SK-N-SH (cell line): ENCODE data around the gene ADGRD2.

Experiments
- EP300 ChIP-seq, 2 experiments: IDR thresholded peaks; 2 replicates each; pipeline versions ENCODE4 v1.4.0 to v1.6.1; 2012; ENCODE audit warnings: borderline replicate concordance in 1 of 2, low read depth in 1 of 2, low read length in 1 of 2
- POLR2AphosphoS5 ChIP-seq: IDR thresholded peaks from 2 replicates; pipeline ENCODE4 v1.6.1; 2012; ENCODE audit warnings: low read depth, low read length
- RFX5 ChIP-seq: IDR thresholded peaks from 2 replicates; pipeline ENCODE4 v1.6.1; 2012; ENCODE audit warnings: mild to moderate bottlenecking, improper control_type of control experiment, low read length
- SMC3 ChIP-seq: IDR thresholded peaks from 2 replicates; pipeline ENCODE4 v1.6.1; 2012; ENCODE audit warnings: low read depth, low read length, improper control_type of control experiment
- TF ChIP-seq, protein P1 (sequence below): IDR thresholded peaks from 2 replicates; pipeline ENCODE4 v1.6.1; 2012; ENCODE audit warnings: mild to moderate bottlenecking, low read depth, low read length, moderate library complexity
- TF ChIP-seq, protein P2 (sequence below): fragments of 200-600 bp; sonication (generic); IDR thresholded peaks from 2 replicates; pipeline ENCODE4 v1.6.1; 2017; ENCODE audit warnings: antibody characterized with exemption, mild to moderate bottlenecking, moderate library complexity

GRCh38 chr9:124485936-124486335 is 35.7 kb downstream of the ADGRD2 start:
- TF ChIP-seq, protein P1, sequence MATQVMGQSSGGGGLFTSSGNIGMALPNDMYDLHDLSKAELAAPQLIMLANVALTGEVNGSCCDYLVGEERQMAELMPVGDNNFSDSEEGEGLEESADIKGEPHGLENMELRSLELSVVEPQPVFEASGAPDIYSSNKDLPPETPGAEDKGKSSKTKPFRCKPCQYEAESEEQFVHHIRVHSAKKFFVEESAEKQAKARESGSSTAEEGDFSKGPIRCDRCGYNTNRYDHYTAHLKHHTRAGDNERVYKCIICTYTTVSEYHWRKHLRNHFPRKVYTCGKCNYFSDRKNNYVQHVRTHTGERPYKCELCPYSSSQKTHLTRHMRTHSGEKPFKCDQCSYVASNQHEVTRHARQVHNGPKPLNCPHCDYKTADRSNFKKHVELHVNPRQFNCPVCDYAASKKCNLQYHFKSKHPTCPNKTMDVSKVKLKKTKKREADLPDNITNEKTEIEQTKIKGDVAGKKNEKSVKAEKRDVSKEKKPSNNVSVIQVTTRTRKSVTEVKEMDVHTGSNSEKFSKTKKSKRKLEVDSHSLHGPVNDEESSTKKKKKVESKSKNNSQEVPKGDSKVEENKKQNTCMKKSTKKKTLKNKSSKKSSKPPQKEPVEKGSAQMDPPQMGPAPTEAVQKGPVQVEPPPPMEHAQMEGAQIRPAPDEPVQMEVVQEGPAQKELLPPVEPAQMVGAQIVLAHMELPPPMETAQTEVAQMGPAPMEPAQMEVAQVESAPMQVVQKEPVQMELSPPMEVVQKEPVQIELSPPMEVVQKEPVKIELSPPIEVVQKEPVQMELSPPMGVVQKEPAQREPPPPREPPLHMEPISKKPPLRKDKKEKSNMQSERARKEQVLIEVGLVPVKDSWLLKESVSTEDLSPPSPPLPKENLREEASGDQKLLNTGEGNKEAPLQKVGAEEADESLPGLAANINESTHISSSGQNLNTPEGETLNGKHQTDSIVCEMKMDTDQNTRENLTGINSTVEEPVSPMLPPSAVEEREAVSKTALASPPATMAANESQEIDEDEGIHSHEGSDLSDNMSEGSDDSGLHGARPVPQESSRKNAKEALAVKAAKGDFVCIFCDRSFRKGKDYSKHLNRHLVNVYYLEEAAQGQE, result no peak
- TF ChIP-seq POLR2AphosphoS5, result no peak
- TF ChIP-seq, protein P2, sequence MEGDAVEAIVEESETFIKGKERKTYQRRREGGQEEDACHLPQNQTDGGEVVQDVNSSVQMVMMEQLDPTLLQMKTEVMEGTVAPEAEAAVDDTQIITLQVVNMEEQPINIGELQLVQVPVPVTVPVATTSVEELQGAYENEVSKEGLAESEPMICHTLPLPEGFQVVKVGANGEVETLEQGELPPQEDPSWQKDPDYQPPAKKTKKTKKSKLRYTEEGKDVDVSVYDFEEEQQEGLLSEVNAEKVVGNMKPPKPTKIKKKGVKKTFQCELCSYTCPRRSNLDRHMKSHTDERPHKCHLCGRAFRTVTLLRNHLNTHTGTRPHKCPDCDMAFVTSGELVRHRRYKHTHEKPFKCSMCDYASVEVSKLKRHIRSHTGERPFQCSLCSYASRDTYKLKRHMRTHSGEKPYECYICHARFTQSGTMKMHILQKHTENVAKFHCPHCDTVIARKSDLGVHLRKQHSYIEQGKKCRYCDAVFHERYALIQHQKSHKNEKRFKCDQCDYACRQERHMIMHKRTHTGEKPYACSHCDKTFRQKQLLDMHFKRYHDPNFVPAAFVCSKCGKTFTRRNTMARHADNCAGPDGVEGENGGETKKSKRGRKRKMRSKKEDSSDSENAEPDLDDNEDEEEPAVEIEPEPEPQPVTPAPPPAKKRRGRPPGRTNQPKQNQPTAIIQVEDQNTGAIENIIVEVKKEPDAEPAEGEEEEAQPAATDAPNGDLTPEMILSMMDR, result no peak
- TF ChIP-seq SMC3, result no peak
- TF ChIP-seq EP300 (IDR thresholded peaks at IDR 0.05; ENCODE audit: borderline replicate concordance in 1 of 2, low read depth in 1 of 2, low read length in 1 of 2), result no peak
- no peak for TF ChIP-seq RFX5
